AG10803 (cell line): ENCODE data around the gene RAD1.

Experiments used
- DNase-seq: peaks from one replicate; pipeline ENCODE4 v3.0.0; 2010; ENCODE audit warnings: low read depth
- H3K4me3 ChIP-seq: 2 replicates; pipeline ENCODE4 v1.5.1; 2011; ENCODE audit warnings: mild to moderate bottlenecking, low read length, control low read depth
- TF ChIP-seq, protein P1 (sequence below): conservative IDR thresholded peaks from 2 replicates; pipeline ENCODE4 v1.5.1; 2011; ENCODE audit warnings: mild to moderate bottlenecking, low read length, control low read depth, inconsistent platforms

Gene RAD1

DNA sequence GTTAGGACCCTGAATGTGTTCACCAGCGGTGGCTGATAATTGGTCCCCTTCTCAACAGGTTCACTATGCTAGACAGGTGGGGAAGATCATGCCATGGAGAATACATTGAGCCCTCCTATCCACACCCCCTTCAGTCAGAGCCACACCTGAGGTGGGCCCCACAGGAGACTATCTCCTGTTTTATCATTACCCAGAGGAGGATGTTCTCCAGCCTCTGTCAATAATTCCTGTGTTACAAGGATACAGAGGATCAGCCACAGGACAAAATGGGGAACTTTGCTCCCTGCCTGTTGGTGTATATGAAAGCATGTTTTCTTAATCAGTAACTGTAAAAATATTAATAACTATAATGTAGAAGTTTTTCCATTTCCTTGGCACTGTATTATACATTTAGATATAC, 25.9 kb downstream of the RAD1 start:
- DNase-seq: no peak
- TF ChIP-seq, protein P1, sequence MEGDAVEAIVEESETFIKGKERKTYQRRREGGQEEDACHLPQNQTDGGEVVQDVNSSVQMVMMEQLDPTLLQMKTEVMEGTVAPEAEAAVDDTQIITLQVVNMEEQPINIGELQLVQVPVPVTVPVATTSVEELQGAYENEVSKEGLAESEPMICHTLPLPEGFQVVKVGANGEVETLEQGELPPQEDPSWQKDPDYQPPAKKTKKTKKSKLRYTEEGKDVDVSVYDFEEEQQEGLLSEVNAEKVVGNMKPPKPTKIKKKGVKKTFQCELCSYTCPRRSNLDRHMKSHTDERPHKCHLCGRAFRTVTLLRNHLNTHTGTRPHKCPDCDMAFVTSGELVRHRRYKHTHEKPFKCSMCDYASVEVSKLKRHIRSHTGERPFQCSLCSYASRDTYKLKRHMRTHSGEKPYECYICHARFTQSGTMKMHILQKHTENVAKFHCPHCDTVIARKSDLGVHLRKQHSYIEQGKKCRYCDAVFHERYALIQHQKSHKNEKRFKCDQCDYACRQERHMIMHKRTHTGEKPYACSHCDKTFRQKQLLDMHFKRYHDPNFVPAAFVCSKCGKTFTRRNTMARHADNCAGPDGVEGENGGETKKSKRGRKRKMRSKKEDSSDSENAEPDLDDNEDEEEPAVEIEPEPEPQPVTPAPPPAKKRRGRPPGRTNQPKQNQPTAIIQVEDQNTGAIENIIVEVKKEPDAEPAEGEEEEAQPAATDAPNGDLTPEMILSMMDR: no peak
- no peak overlapping the region for H3K4me3 ChIP-seq

DNA sequence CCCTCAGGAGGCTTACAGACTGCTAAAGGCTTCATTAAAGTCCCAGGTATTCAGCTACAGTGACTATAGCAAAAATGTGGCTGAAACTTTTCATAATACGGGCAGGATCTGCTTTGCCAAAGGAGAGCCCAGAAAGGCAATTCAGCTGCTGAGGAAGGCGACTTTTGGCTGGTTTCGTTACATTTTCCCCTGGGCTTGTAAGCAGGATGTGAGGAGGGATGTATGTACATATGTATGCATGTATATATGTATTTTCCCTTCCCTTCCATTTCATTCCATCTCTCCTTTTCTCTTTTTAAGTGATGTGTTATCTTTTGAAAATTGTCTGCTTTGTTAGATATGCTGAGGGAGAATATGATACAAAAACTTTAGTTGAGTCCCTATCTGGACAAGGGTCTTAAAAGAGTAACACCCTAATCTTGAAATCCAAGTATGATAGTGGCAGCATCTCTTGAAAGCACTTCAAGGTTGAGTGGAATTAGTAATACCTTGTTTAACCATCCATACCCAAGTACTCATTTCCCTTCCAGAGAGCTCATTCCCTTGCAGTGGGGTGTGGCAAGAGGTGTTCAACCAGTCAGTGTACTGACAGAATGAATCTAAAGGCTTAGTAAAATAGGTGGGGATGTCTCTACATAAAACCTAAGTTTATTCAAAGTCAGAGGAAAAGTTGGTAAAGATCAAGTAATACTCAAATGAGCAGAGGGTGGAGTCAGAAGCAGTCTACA, 28.7 kb downstream of the RAD1 start:
- no peak for DNase-seq
- no peak overlapping the region for H3K4me3 ChIP-seq
- TF ChIP-seq, protein P1: no peak

DNA sequence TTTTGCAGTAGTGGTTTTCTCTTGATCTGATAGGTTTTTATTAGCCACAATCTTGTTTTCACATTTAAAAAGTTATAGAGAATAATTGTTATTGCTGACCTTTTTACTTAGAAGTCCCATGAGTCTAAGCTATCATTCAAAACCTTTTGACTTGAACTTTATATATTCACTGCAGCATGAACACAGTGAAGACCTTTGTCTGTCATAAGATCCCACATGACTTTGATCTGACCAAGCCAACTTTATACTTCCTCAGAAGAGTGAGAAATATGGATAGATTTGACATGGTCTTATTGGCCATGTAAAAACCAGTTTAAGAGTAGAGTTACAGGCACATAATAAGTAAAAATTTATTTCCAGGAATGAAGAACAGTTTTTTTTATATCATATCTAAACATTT, 34.1 kb downstream of the RAD1 start:
- no peak for DNase-seq
- H3K4me3 ChIP-seq: no peak overlapping the region
- TF ChIP-seq, protein P1: no peak

DNA sequence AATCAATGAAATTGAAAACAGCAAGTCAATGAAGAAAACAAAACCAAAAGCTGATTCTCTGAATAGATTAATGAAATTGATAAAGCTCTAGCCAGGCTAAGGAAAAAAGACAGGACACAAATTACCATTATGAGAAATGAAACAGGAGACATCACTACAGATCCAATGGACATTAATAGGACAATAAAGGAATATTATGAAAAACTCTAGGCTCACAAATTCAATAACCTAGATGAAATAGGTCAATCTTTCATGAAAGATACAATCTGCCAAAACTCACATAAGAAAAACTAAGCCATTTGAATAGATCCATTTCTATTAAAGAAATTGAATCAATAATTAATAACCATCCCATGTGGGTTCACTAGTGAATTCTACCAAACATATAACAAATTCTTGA, 39.0 kb downstream of the RAD1 start:
- TF ChIP-seq, protein P1: no peak
- H3K4me3 ChIP-seq: no peak overlapping the region
- DNase-seq: no peak

DNA sequence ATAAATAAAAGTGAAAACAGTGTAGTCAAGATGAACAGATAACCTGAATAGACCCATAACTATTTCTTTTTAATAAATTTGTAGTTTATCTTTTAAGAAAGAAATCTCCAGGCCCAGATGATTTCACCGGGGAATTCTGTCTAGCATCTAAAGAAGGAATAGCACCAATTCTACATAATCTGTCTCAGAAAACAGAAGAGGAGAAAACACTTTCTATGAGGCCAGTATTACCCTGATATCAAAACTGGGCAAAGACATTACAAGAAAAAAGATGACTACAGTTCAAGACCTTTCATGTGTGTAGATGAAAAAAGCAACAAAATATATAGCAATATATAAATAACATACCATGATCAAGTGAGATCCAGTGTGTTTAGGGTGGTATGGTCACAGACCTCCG, 44.9 kb downstream of the RAD1 start:
- no peak overlapping the region for H3K4me3 ChIP-seq
- no peak for DNase-seq
- TF ChIP-seq, protein P1: no peak

DNA sequence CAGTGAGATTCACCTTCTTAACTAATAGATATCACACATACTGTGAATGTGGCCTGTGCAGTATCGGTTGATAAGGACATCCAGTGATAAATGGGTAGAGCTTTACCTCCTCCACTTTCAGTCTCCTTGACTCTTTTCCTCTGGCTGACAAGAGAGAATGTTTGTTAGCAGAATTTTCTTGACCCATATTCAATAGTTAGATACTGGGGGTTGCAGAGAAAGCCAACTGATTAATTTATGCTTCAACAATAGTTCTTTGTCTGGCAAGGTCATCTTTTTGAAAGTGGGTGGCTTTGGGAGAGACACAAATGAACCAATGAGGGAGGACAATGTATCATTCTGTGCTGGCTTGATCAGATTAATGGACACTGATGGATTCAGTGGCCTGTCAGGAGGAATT, 46.0 kb downstream of the RAD1 start:
- H3K4me3 ChIP-seq: no peak overlapping the region
- TF ChIP-seq, protein P1: no peak
- no peak for DNase-seq

DNA sequence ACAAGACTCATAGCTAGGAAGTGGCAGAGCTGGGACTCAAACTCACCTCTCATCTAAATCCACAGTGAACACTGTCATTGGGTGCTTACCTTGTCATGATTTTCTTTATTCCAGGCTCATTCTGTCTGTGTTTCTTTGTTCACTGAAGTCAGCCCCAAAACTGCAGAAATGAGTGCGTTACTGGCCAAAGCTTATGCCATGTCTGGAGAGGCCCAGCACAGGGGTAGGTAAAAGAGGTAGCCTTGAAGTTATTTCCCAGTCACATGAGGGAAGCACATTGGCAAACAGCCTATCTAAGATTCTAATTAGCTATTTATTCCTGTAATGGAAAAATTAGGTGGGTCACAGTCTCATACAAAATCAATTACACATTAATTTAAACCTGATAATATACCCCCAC, 46.5 kb downstream of the RAD1 start:
- no peak overlapping the region for H3K4me3 ChIP-seq
- TF ChIP-seq, protein P1: no peak
- DNase-seq: no peak
